H1 (cell line): ENCODE results near the gene GABRR1. TPM values are rescaled to one million over a fixed set of nuclear protein-coding genes. Genes with fewer than 3 reads are reported as not detected.

Source experiments
- EZH2 ChIP-seq: fragments of 200-600 bp; sonication (generic); IDR thresholded peaks from 2 replicates; pipeline ENCODE4 v1.7.1; 2012; ENCODE audit warnings: low read depth, mild to moderate bottlenecking, moderate library complexity, low read length, inconsistent platforms; ENCODE audit not compliant: severe bottlenecking
- NRF1 ChIP-seq: IDR thresholded peaks from 2 replicates; pipeline ENCODE4 v1.6.1; 2011; ENCODE audit warnings: mild to moderate bottlenecking, low read depth, low read length, improper control_type of control experiment
- SIN3A ChIP-seq, 2 experiments: IDR thresholded peaks in 1 of 2; conservative IDR thresholded peaks in 1 of 2; 2 replicates each; pipeline ENCODE4 v1.6.1; 2011 to 2012; ENCODE audit warnings: low read length in 2 of 2, improper control_type of control experiment in 1 of 2, low read depth in 1 of 2, mild to moderate bottlenecking in 1 of 2
- TBP ChIP-seq: IDR thresholded peaks from 2 replicates; pipeline ENCODE4 v1.6.1; 2011; ENCODE audit warnings: low read depth, low read length, improper control_type of control experiment
- USF2 ChIP-seq: IDR thresholded peaks from 2 replicates; pipeline ENCODE4 v1.6.1; 2011; ENCODE audit warnings: low read length, improper control_type of control experiment
- YY1 ChIP-seq: IDR thresholded peaks from 2 replicates; pipeline ENCODE4 v1.6.1; 2011; ENCODE audit warnings: low read depth, mild to moderate bottlenecking, low read length
- polyA plus RNA-seq, 7 experiments: library from polyadenylated mRNA; depleted of rRNA in 3 of 7; stranded (reverse) in 5 of 7; unstranded in 2 of 7; fragments of >200 nt in 5 of 7; fragments of 200-250 nt in 2 of 7; gene quantifications; 1 replicate in 5 of 7; 2 replicates in 1 of 7; 4 replicates in 1 of 7; pipeline versions ENCODE4 v1.2.1 to v1.2.3, GENCODE V29; 2011 to 2013; ENCODE audit warnings: missing spikeins in 2 of 7, mixed read lengths in 2 of 7
- total RNA-seq: library from RNA; stranded (reverse); fragmentation: NEBNext Ultra II Directional; extraction: Animal tissue kit (Norgen Biotek cat#: 25700); gene quantifications from 2 replicates; pipeline ENCODE4 v1.2.1, GENCODE V29; 2021

Gene GABRR1
- total and polyA plus RNA-seq, 2 of the 8 experiments (the other 6 are each of a cell fraction or from before 2014, with no cell fraction given), result 0.60 to 0.63 TPM

- no peak for TF ChIP-seq SIN3A (conservative IDR thresholded peaks at IDR 0.05 in 1 of 2, IDR thresholded peaks at IDR 0.05 in 1 of 2; ENCODE audit: low read depth in 1 of 2, low read length in 2 of 2)
- TF ChIP-seq TBP, result no peak
- no peak for TF ChIP-seq USF2
- TF ChIP-seq EZH2, result no peak
- no peak for TF ChIP-seq YY1
- TF ChIP-seq NRF1, result no peak
- TF ChIP-seq, all 59 proteins: peak for 0
These were observed 18.9 kb downstream of the GABRR1 start (continued) for GRCh38 chr6:89198235-89198634.
